Colonic mucosa (tissue), 4 donors: ENCODE measurements around the gene PCSK5. TPM values are rescaled to one million over a fixed set of nuclear protein-coding genes. Genes with fewer than 3 reads are reported as not detected.

Experiments
- DNase-seq: peaks from one replicate; pipeline ENCODE4 v3.0.0-alpha.2; 2020
- H3K27ac ChIP-seq: fragments of 200-600 bp; one replicate; pipeline ENCODE4 v1.8.0; 2021
- H3K27me3 ChIP-seq: fragments of 200-600 bp; one replicate; pipeline ENCODE4 v1.8.0; 2021
- H3K36me3 ChIP-seq: fragments of 200-600 bp; one replicate; pipeline ENCODE4 v1.8.0; 2021
- H3K4me1 ChIP-seq: fragments of 200-600 bp; one replicate; pipeline ENCODE4 v1.8.0; 2021; ENCODE audit warnings: mild to moderate bottlenecking
- H3K4me3 ChIP-seq: fragments of 200-600 bp; one replicate; pipeline ENCODE4 v1.8.0; 2021
- H3K9ac ChIP-seq, 2 donors: one replicate each; pipeline ENCODE4 v1.7.0; 2013; ENCODE audit warnings: control low read depth in 2 of 2, low read depth in 2 of 2, low read length in 2 of 2
- H3K9me3 ChIP-seq: fragments of 200-600 bp; one replicate; pipeline ENCODE4 v1.8.0; 2021
- CTCF ChIP-seq: fragments of 200-600 bp; IDR thresholded peaks from one replicate; pipeline ENCODE4 v1.8.0; 2022; ENCODE audit warnings: antibody characterized with exemption, mild to moderate bottlenecking
- intact Hi-C: fragments of 100-400 bp; cut with DNase I; formaldehyde crosslinking; loops from one replicate; pipeline ENCODE4 v1.14.1; 2022
- total RNA-seq, 2 donors: library from RNA; stranded (reverse); fragmentation: NEBNext Ultra II Directional in 1 of 2; extraction: Animal tissue kit (Norgen Biotek cat#: 25700) in 1 of 2; gene quantifications; one replicate each; pipeline ENCODE4 v1.2.1, GENCODE V29; 2021
- donor health status: healthy.
- donor health status: DM: no; HTN: no; CAD: no.
- donor health status: DM: no; HTN: no; CAD: no.

PCSK5 gene
- total RNA-seq, 2 donors from 2014 or later, result 36.7 to 55.3 TPM

GRCh38 chr9:75876999-75877640 lies 13.4 kb upstream of the PCSK5 start:
- no peak for DNase-seq
- H3K9ac ChIP-seq, result no peak overlapping the region
- H3K4me1 ChIP-seq, result no peaks in the 10 kb centered on the region
- H3K36me3 ChIP-seq, result no peaks in the 10 kb centered on the region
- no peaks in the 10 kb centered on the region for H3K9me3 ChIP-seq
- intact Hi-C loops, result loop anchor here (10.0 kb wide), 1 partner anchor 178 kb away; no protein-coding TSS in a partner anchor
- no peak for TF ChIP-seq CTCF
- H3K27me3 ChIP-seq, result no peaks in the 10 kb centered on the region
- no peak overlapping the region for H3K4me3 ChIP-seq
- H3K27ac ChIP-seq, result no peak overlapping the region

GRCh38 chr9:75878488-75878860 lies 12.0 kb upstream of the PCSK5 start:
- no peaks in the 10 kb centered on the region for H3K4me1 ChIP-seq
- H3K9me3 ChIP-seq, result no peaks in the 10 kb centered on the region
- no peak overlapping the region for H3K4me3 ChIP-seq
- intact Hi-C loops, result loop anchor here (10.0 kb wide), 1 partner anchor 176 kb away; no protein-coding TSS in a partner anchor
- H3K36me3 ChIP-seq, result no peaks in the 10 kb centered on the region
- no peak overlapping the region for H3K9ac ChIP-seq
- H3K27ac ChIP-seq, result no peak overlapping the region
- TF ChIP-seq CTCF, result no peak
- no peaks in the 10 kb centered on the region for H3K27me3 ChIP-seq
- DNase-seq, result no peak

GRCh38 chr9:75880618-75881017 lies 9.9 kb upstream of the PCSK5 start:
- Histone ChIP-seq H3K36me3 (no peaks in the 10 kb centered on the region), H3K4me1 (no peaks in the 10 kb centered on the region), H3K27me3 (no peaks in the 10 kb centered on the region), H3K27ac (no peak overlapping the region), H3K9ac (no peak overlapping the region), H3K4me3 (no peak overlapping the region), H3K9me3 (no peaks in the 10 kb centered on the region)
- DNase-seq, result no peak
- no peak for TF ChIP-seq CTCF
- intact Hi-C loops, result no loop called here

GRCh38 chr9:75881761-75882160 lies 8.7 kb upstream of the PCSK5 start:
- H3K27ac ChIP-seq, result no peak overlapping the region
- DNase-seq, result no peak
- H3K4me3 ChIP-seq, result no peak overlapping the region
- no peaks in the 10 kb centered on the region for H3K9me3 ChIP-seq
- no peaks in the 10 kb centered on the region for H3K36me3 ChIP-seq
- no peak for TF ChIP-seq CTCF
- intact Hi-C loops, result no loop called here
- H3K4me1 ChIP-seq, result no peaks in the 10 kb centered on the region
- H3K27me3 ChIP-seq, result no peaks in the 10 kb centered on the region
- no peak overlapping the region for H3K9ac ChIP-seq

GRCh38 chr9:75885652-75886051 lies 4.8 kb upstream of the PCSK5 start:
- H3K9ac ChIP-seq, result no peak overlapping the region
- no peaks in the 10 kb centered on the region for H3K27me3 ChIP-seq
- no peaks in the 10 kb centered on the region for H3K36me3 ChIP-seq
- H3K9me3 ChIP-seq, result no peaks in the 10 kb centered on the region
- TF ChIP-seq CTCF, result no peak
- H3K4me3 ChIP-seq, result no peak overlapping the region
- no peaks in the 10 kb centered on the region for H3K4me1 ChIP-seq
- no peak for DNase-seq
- no peak overlapping the region for H3K27ac ChIP-seq
- intact Hi-C loops, result no loop called here
